HEK293 (cell line): Measurements from ENCODE around the gene RIN3.

Experiments
- CTCF ChIA-PET: fragments of 350-600 bp; formaldehyde crosslinking; extraction: SDS; loops from one replicate; lab custom pipeline; 2021; ENCODE audit warnings: antibody characterized with exemption; lab: Yijun Ruan, JAX
- POLR2A ChIA-PET: fragments of 300-600 bp; formaldehyde crosslinking; extraction: SDS; loops from one replicate; lab custom pipeline; 2020; ENCODE audit warnings: antibody characterized with exemption, inconsistent platforms; lab: Yijun Ruan, JAX
- H3K27ac ChIP-seq: fragments of 200-500 bp; sonication (Bioruptor generic); 2 replicates; pipeline ENCODE4 v1.5.1; 2014; ENCODE audit warnings: low read depth, low read length, control low read depth, inconsistent platforms; ENCODE audit errors: extremely low read depth
- H3K36me3 ChIP-seq, 2 experiments: fragments of 200-500 bp in 1 of 2; sonication (Bioruptor generic) in 1 of 2; 1 replicate in 1 of 2; 2 replicates in 1 of 2; pipeline ENCODE4 v1.5.1; 2014 to 2017; ENCODE audit warnings: inconsistent platforms in 2 of 2, low read length in 2 of 2; ENCODE audit not compliant: control insufficient read depth in 2 of 2, insufficient read depth in 1 of 2
- H3K4me1 ChIP-seq: fragments of 200-500 bp; sonication (Bioruptor generic); 2 replicates; pipeline ENCODE4 v1.5.1; 2014; ENCODE audit warnings: mild to moderate bottlenecking, low read length, inconsistent platforms; ENCODE audit not compliant: control insufficient read depth, insufficient read depth
- H3K4me3 ChIP-seq: 2 replicates; pipeline ENCODE4 v1.5.1; 2011; ENCODE audit warnings: low read depth, mild to moderate bottlenecking, control low read depth, low read length, moderate library complexity
- H3K9me3 ChIP-seq: fragments of 200-500 bp; sonication (Bioruptor generic); 2 replicates; pipeline ENCODE4 v1.5.1; 2014; ENCODE audit warnings: low read depth, low read length, inconsistent platforms; ENCODE audit not compliant: control insufficient read depth, insufficient read depth
- EGR2 ChIP-seq: fragments of 450-650 bp; formaldehyde crosslinking; IDR thresholded peaks from 2 replicates; pipeline ENCODE4 v1.5.1; 2016; ENCODE audit warnings: low read depth, missing biosample characterization, missing genetic modification characterization
- HOXA7 ChIP-seq: sonication (generic); formaldehyde crosslinking; IDR thresholded peaks from 2 replicates; pipeline ENCODE4 v1.8.1; 2022; ENCODE audit warnings: missing genetic modification reagents, borderline replicate concordance
- OVOL3 ChIP-seq: fragments of 450-650 bp; formaldehyde crosslinking; IDR thresholded peaks from 2 replicates; pipeline ENCODE4 v1.5.1; 2016; ENCODE audit warnings: missing biosample characterization, missing genetic modification characterization
- SALL2 ChIP-seq: fragments of 450-650 bp; formaldehyde crosslinking; IDR thresholded peaks from 2 replicates; pipeline ENCODE4 v1.5.0; 2017; ENCODE audit warnings: missing biosample characterization, mild to moderate bottlenecking, missing genetic modification characterization, borderline replicate concordance
- ZFHX2 ChIP-seq: fragments of 450-650 bp; formaldehyde crosslinking; conservative IDR thresholded peaks from 2 replicates; pipeline ENCODE4 v1.5.1; 2016; ENCODE audit warnings: missing biosample characterization, missing genetic modification characterization
- ZNF2 ChIP-seq: fragments of 450-650 bp; formaldehyde crosslinking; IDR thresholded peaks from 2 replicates; pipeline ENCODE4 v1.5.1; 2016; ENCODE audit warnings: missing biosample characterization, missing genetic modification characterization
- ZNF341 ChIP-seq: fragments of 450-650 bp; formaldehyde crosslinking; IDR thresholded peaks from 2 replicates; pipeline ENCODE4; 2016; ENCODE audit warnings: low read depth, missing biosample characterization, missing genetic modification characterization
- ZNF514 ChIP-seq: fragments of 450-650 bp; formaldehyde crosslinking; IDR thresholded peaks from 2 replicates; pipeline ENCODE4 v1.5.1; 2016; ENCODE audit warnings: missing biosample characterization, missing genetic modification characterization
- ZNF707 ChIP-seq: fragments of 450-650 bp; formaldehyde crosslinking; IDR thresholded peaks from 2 replicates; pipeline ENCODE4 v1.5.1; 2016; ENCODE audit warnings: missing biosample characterization, missing genetic modification characterization
- ZNF768 ChIP-seq: fragments of 450-650 bp; formaldehyde crosslinking; IDR thresholded peaks from 2 replicates; pipeline ENCODE4 v1.5.1; 2018; ENCODE audit warnings: missing biosample characterization, mild to moderate bottlenecking, missing genetic modification characterization
- TF ChIP-seq, protein P1 (sequence below): fragments of 450-650 bp; formaldehyde crosslinking; optimal IDR thresholded peaks from 2 replicates; pipeline ENCODE3; 2016; ENCODE audit warnings: missing biosample characterization, mild to moderate bottlenecking, missing genetic modification characterization
- TF ChIP-seq, protein P2 (sequence below): fragments of 450-650 bp; formaldehyde crosslinking; IDR thresholded peaks from 2 replicates; pipeline ENCODE4 v1.5.1; 2016; ENCODE audit warnings: missing biosample characterization, missing genetic modification characterization, low read depth
- TF ChIP-seq, protein P3 (sequence below): fragments of 450-650 bp; formaldehyde crosslinking; IDR thresholded peaks from 2 replicates; pipeline ENCODE4 v1.5.1; 2017; ENCODE audit warnings: missing biosample characterization, mild to moderate bottlenecking, missing genetic modification characterization, moderate library complexity
- TF ChIP-seq, protein P4 (sequence below): fragments of 450-650 bp; formaldehyde crosslinking; IDR thresholded peaks from 2 replicates; pipeline ENCODE4 v1.5.0; 2017; ENCODE audit warnings: missing biosample characterization, missing genetic modification characterization, borderline replicate concordance

RIN3 gene

DNA sequence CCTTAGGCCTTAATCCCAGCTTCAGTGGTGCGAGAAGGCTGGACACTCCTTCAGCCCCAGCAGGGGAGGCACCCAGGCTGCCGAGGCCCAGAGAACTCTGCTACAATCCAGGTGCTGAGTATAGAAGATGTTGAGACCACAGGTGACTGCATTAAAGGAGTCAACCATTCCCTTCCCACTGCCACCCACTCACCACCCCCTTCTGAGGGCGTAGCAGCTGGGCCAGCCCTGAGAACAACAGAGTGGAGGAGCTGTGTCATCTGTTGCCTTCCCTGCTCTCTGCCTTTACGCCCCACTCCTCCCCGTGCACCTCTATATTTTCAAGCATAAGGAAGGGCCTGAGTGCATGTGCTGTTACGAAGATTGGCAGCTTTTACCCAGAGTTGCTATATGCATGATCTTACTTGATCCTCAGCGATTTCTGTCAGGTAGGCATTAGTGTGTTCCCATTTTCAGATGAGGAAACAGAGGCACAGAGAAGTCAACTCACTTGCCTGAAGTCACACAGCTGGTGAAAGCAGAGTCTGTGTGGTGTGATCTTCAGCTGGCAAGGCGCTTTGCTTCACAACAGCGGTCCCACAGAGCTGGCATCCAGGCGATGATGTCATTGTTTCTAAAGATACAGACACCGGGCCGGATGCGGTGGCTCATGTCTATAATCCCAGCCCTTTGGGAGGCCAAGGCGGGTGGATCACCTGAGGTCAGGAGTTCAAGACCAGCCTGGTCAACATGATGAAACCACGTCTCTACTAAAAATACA, 46.7 kb downstream of the RIN3 start:
- Histone ChIP-seq H3K4me1 (no peaks in the 10 kb centered on the region), H3K27ac (no peak overlapping the region), H3K4me3 (no peak overlapping the region)
- POLR2A ChIA-PET, result no interaction called here
- TF ChIP-seq EGR2 (peak; percentile 39; the same call in 1 of the 2 replicates), ZNF707 (tag by site-specific recombination) (no peak), ZNF768 (tag by site-specific recombination) (peak; percentile 68), ZNF341 (no peak), ZFHX2 (peak; percentile 47; the same call in 1 of the 2 replicates)
- TF ChIP-seq, protein P1, sequence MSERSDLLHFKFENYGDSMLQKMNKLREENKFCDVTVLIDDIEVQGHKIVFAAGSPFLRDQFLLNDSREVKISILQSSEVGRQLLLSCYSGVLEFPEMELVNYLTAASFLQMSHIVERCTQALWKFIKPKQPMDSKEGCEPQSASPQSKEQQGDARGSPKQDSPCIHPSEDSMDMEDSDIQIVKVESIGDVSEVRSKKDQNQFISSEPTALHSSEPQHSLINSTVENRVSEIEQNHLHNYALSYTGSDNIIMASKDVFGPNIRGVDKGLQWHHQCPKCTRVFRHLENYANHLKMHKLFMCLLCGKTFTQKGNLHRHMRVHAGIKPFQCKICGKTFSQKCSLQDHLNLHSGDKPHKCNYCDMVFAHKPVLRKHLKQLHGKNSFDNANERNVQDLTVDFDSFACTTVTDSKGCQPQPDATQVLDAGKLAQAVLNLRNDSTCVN, result no peak
- TF ChIP-seq, protein P2, sequence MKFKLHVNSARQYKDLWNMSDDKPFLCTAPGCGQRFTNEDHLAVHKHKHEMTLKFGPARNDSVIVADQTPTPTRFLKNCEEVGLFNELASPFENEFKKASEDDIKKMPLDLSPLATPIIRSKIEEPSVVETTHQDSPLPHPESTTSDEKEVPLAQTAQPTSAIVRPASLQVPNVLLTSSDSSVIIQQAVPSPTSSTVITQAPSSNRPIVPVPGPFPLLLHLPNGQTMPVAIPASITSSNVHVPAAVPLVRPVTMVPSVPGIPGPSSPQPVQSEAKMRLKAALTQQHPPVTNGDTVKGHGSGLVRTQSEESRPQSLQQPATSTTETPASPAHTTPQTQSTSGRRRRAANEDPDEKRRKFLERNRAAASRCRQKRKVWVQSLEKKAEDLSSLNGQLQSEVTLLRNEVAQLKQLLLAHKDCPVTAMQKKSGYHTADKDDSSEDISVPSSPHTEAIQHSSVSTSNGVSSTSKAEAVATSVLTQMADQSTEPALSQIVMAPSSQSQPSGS (tag by site-specific recombination), result peak; percentile 58; the same call in 1 of the 2 replicates
- TF ChIP-seq, all 188 proteins: peak for 4
- Histone ChIP-seq H3K9me3 (no peaks in the 10 kb centered on the region), H3K36me3 (no peaks in the 10 kb centered on the region)
- CTCF ChIA-PET, result no interaction called here

DNA sequence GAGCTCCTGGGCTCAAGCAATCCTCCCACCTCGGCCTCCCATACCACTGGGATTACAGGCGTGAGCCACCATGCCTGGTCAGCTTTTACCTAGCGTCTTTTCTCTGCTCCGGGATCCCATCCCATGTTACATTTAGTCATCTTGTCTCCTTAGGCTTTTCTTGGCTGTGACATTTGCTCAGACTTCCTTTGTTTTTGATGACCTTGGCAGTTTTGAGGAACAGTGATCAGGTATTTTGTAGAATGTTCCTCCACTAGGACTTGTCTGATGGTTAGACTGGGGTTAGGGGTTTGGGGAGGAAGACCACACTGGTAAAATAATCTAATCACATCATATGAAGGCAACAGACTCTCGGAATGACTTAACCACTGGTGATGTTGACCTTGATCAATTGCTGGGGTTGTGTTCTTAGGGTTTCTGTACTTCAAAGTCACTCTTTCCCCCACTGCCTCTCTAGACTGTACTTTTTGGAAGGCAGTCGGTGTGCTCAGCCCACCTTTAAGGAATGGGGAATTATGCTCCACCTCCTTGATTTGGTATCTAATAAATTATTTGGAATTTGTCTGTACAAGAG, 48.4 kb downstream of the RIN3 start:
- ChIA-PET CTCF (no interaction called here), POLR2A (no interaction called here)
- Histone ChIP-seq H3K36me3 (no peaks in the 10 kb centered on the region), H3K4me3 (no peak overlapping the region), H3K9me3 (no peaks in the 10 kb centered on the region), H3K27ac (no peak overlapping the region), H3K4me1 (no peaks in the 10 kb centered on the region)
- TF ChIP-seq ZNF514 (tag by site-specific recombination), result no peak
- TF ChIP-seq, protein P3, sequence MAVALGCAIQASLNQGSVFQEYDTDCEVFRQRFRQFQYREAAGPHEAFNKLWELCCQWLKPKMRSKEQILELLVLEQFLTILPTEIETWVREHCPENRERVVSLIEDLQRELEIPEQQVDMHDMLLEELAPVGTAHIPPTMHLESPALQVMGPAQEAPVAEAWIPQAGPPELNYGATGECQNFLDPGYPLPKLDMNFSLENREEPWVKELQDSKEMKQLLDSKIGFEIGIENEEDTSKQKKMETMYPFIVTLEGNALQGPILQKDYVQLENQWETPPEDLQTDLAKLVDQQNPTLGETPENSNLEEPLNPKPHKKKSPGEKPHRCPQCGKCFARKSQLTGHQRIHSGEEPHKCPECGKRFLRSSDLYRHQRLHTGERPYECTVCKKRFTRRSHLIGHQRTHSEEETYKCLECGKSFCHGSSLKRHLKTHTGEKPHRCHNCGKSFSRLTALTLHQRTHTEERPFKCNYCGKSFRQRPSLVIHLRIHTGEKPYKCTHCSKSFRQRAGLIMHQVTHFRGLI (tag by site-specific recombination), result no peak

DNA sequence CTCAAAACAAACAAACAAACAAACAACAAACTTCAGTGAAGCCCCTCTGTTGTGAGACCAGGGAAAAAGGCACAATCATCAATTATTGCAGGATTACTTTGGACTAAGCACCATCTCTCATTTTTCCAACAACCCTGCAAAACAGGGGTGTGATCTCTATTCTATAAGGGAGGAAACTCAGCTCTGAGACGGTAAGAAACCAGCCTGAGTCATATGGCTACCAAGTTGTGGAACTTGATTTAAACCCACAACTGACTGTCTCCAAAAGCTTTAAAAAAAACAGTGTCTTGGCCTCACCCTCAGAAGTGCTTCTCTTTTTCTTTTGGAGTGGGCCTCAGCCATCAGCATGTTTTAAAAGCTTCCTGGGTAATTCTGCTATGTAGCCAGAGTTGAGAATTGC, 49.8 kb downstream of the RIN3 start:
- Histone ChIP-seq H3K36me3 (no peaks in the 10 kb centered on the region), H3K4me1 (no peaks in the 10 kb centered on the region), H3K27ac (no peak overlapping the region), H3K4me3 (no peak overlapping the region), H3K9me3 (no peaks in the 10 kb centered on the region)
- CTCF ChIA-PET, result no interaction called here
- POLR2A ChIA-PET, result no interaction called here
- TF ChIP-seq ZNF2 (tag by site-specific recombination) (no peak), HOXA7 (CRISPR knock-in tag) (no peak), SALL2 (tag by site-specific recombination) (no peak)
- TF ChIP-seq, all 188 proteins: peak for 0

DNA sequence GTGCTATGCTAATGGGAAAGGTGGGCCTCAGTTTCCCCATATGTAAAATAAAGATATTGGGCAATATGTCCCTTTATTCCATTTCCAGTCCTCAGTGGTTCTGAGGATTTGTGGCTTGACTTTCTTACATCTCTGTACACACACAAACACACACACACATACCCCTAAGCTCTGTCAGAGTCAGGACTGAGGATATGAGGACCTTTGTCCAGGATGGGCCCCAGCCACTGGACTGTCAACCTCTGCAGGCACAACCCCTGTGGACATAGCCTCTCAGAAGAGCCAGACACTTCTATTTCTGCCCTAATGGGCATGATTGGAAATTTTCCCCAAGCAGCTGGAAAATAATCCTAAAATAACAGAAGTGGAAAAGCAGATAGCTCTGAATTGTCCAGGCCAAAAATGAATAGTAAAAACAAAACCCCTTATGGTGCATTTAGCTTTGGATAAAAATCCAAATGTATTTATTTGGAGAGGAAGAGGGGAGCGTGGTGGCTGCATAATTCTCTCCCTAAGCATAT, 50.2 kb downstream of the RIN3 start:
- no peak overlapping the region for H3K27ac ChIP-seq
- H3K4me3 ChIP-seq, result no peak overlapping the region
- H3K4me1 ChIP-seq, result no peaks in the 10 kb centered on the region
- POLR2A ChIA-PET, result no interaction called here
- CTCF ChIA-PET, result no interaction called here
- no peak for TF ChIP-seq OVOL3 (tag by site-specific recombination)
- TF ChIP-seq, protein P4, sequence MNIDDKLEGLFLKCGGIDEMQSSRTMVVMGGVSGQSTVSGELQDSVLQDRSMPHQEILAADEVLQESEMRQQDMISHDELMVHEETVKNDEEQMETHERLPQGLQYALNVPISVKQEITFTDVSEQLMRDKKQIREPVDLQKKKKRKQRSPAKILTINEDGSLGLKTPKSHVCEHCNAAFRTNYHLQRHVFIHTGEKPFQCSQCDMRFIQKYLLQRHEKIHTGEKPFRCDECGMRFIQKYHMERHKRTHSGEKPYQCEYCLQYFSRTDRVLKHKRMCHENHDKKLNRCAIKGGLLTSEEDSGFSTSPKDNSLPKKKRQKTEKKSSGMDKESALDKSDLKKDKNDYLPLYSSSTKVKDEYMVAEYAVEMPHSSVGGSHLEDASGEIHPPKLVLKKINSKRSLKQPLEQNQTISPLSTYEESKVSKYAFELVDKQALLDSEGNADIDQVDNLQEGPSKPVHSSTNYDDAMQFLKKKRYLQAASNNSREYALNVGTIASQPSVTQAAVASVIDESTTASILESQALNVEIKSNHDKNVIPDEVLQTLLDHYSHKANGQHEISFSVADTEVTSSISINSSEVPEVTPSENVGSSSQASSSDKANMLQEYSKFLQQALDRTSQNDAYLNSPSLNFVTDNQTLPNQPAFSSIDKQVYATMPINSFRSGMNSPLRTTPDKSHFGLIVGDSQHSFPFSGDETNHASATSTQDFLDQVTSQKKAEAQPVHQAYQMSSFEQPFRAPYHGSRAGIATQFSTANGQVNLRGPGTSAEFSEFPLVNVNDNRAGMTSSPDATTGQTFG, result no peak
- H3K36me3 ChIP-seq, result no peaks in the 10 kb centered on the region
- no peaks in the 10 kb centered on the region for H3K9me3 ChIP-seq
